GM23248 (cell line): ENCODE results near the gene EPHB3. TPM values are rescaled to one million over a fixed set of nuclear protein-coding genes. Genes with fewer than 3 reads are reported as not detected.

ENCODE experiments used
- DNase-seq: peaks from one replicate; pipeline ENCODE4 v3.0.0-alpha.2; 2015
- H2AFZ ChIP-seq: fragments of 200-600 bp; sonication (generic); 2 replicates; pipeline ENCODE4 v1.6.1; 2016; ENCODE audit warnings: antibody characterized with exemption
- H3F3A ChIP-seq: fragments of 200-600 bp; sonication (generic); 2 replicates; pipeline ENCODE4 v1.6.1; 2016; ENCODE audit warnings: mild to moderate bottlenecking, antibody characterized with exemption, mixed run types; ENCODE audit not compliant: insufficient read depth
- H3K27ac ChIP-seq: fragments of 200-600 bp; sonication (generic); 2 replicates; pipeline ENCODE4 v1.5.1; 2016; ENCODE audit warnings: mild to moderate bottlenecking
- H3K27me3 ChIP-seq: fragments of 200-600 bp; sonication (generic); replicated peaks from 2 replicates; pipeline ENCODE4 v1.6.1; 2016; ENCODE audit warnings: mild to moderate bottlenecking; ENCODE audit not compliant: insufficient read depth
- H3K36me3 ChIP-seq: fragments of 200-600 bp; sonication (generic); 2 replicates; pipeline ENCODE4 v1.6.1; 2016; ENCODE audit warnings: low read depth, mild to moderate bottlenecking
- H3K4me1 ChIP-seq: fragments of 200-600 bp; sonication (generic); 2 replicates; pipeline ENCODE4 v1.6.1; 2016; ENCODE audit warnings: mild to moderate bottlenecking; ENCODE audit not compliant: insufficient read depth
- H3K4me2 ChIP-seq: fragments of 200-600 bp; sonication (generic); one replicate; pipeline ENCODE4 v1.6.1; 2016; ENCODE audit warnings: mild to moderate bottlenecking; ENCODE audit not compliant: unreplicated experiment
- H3K4me3 ChIP-seq: fragments of 200-600 bp; sonication (generic); 2 replicates; pipeline ENCODE4 v1.5.1; 2016; ENCODE audit warnings: mild to moderate bottlenecking
- H3K79me2 ChIP-seq: fragments of 200-600 bp; sonication (generic); 2 replicates; pipeline ENCODE4 v1.6.1; 2016; ENCODE audit warnings: mild to moderate bottlenecking; ENCODE audit not compliant: insufficient read depth
- H3K9ac ChIP-seq: fragments of 200-600 bp; sonication (generic); 2 replicates; pipeline ENCODE4 v1.6.1; 2016; ENCODE audit warnings: mild to moderate bottlenecking
- H3K9me2 ChIP-seq: fragments of 200-600 bp; sonication (generic); 2 replicates; pipeline ENCODE4 v1.6.1; 2016; ENCODE audit warnings: mixed run types, mild to moderate bottlenecking, moderate library complexity; ENCODE audit not compliant: insufficient read depth
- H3K9me3 ChIP-seq: fragments of 200-600 bp; sonication (generic); one replicate; pipeline ENCODE4 v1.6.1; 2017; ENCODE audit warnings: low read depth
- H4K20me1 ChIP-seq: fragments of 200-600 bp; sonication (generic); 2 replicates; pipeline ENCODE4 v1.6.0; 2016; ENCODE audit not compliant: insufficient read depth
- EZH2 ChIP-seq: fragments of 200-600 bp; sonication (generic); IDR thresholded peaks from 2 replicates; pipeline ENCODE4 v1.6.1; 2018; ENCODE audit warnings: antibody characterized with exemption, mild to moderate bottlenecking; ENCODE audit not compliant: insufficient read depth, poor library complexity, severe bottlenecking
- EZH2phosphoT487 ChIP-seq: fragments of 200-600 bp; sonication (generic); IDR thresholded peaks from 2 replicates; pipeline ENCODE4 v1.6.1; 2018; ENCODE audit warnings: antibody characterized with exemption, moderate library complexity, mild to moderate bottlenecking, low read depth; ENCODE audit not compliant: insufficient read depth
- WGBS, 2 experiments: methylation state at CpG; one replicate each; pipeline ENCODE4 v1.1.6; 2015 to 2017; ENCODE audit warnings: low lambda C conversion rate in 2 of 2, low coverage in 1 of 2; ENCODE audit errors: missing lambda C conversion rate in 2 of 2; 5-methylcytosine and 5-hydroxymethylcytosine counted together
- in situ Hi-C: fragments of 300-500 bp; cut with MboI; formaldehyde crosslinking; loops from 2 replicates; pipeline ENCODE4 v1.15.0; 2020
- polyA plus RNA-seq: library from polyadenylated mRNA; unstranded; fragments of >200 nt; fragmentation: Nextera tagmentation; extraction: Ambion mirVana; gene quantifications from 2 replicates; pipeline ENCODE4 v1.2.1, GENCODE V29; 2016
- total RNA-seq: library from RNA; depleted of rRNA; stranded (reverse); fragments of >200 nt; shearing (Covaris generic); gene quantifications from 2 replicates; pipeline ENCODE4 v1.2.3, GENCODE V29; 2014

Gene EPHB3
- total and polyA plus RNA-seq, 2 experiments from 2014 or later: 1.7 to 3.0 TPM

DNA sequence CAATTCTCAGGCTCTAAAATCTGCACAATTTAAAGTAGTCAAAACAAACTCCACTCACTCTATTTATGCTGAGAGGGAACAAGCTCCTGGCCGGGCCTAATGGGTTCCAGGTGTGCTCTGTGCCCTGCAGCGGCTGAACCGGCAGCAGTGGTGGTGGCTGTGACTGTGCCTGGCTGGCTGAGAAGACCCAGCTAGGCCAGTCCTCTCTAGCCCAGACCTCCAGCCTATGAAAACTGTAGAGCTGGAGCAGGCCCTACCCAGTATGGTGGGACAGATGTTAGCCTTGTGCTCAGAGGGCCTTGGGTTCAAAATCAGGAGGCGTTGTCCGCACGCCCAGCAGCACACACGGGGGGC lies 37.0 kb downstream of the EPHB3 start:
- no peak overlapping the region for H3K4me2 ChIP-seq
- WGBS, 2 experiments: 58 to 67% methylated on average over 7 of the region's 7 CpGs
- no peak overlapping the region for H3K9ac ChIP-seq
- no peak for DNase-seq
- H2AFZ ChIP-seq: no peak overlapping the region
- H3K4me3 ChIP-seq: no peak overlapping the region
- H3K27ac ChIP-seq: no peak overlapping the region
- no peaks in the 10 kb centered on the region for H3K36me3 ChIP-seq
- no peaks in the 10 kb centered on the region for H3K9me3 ChIP-seq
- no peaks in the 10 kb centered on the region for H3K9me2 ChIP-seq
- TF ChIP-seq EZH2phosphoT487: no peak
- no peak for TF ChIP-seq EZH2
- no peaks in the 10 kb centered on the region for H3K79me2 ChIP-seq
- no peaks in the 10 kb centered on the region; the same call in 1 of the 2 replicates for H3F3A ChIP-seq
- in situ Hi-C loops: no loop called here
- H3K27me3 ChIP-seq: peaks cover 15% of the 10 kb centered on the region
- no peaks in the 10 kb centered on the region for H4K20me1 ChIP-seq
- H3K4me1 ChIP-seq: no peaks in the 10 kb centered on the region

DNA sequence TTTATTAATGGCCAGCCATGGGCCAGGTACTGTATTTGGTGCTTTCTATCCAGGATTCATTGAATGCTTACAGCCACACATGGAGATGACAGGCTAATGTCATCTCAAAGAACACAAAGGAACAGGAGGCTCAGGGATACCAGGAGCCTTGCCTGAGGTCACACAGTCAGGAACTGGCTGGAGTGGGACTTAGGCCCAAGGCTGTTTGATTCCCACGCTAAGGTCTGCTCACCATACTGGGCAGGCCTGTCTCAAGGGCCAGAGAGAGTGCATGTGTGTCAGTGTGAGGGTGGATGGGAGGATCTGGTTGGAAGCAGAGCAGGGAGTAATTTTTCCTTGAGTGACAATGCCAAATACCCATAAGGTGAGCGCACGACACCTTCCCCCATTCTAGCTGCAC lies 37.6 kb downstream of the EPHB3 start:
- DNase-seq: no peak
- WGBS, 2 experiments: 80 to 94% methylated on average over 3 of the region's 3 CpGs
- no peak overlapping the region for H2AFZ ChIP-seq
- TF ChIP-seq EZH2 (no peak), EZH2phosphoT487 (no peak)
- no peaks in the 10 kb centered on the region for H3K9me3 ChIP-seq
- H4K20me1 ChIP-seq: no peaks in the 10 kb centered on the region
- no peaks in the 10 kb centered on the region for H3K4me1 ChIP-seq
- no peak overlapping the region for H3K9ac ChIP-seq
- no peak overlapping the region for H3K4me3 ChIP-seq
- in situ Hi-C loops: no loop called here
- H3K27me3 ChIP-seq: peaks cover 21% of the 10 kb centered on the region
- H3K4me2 ChIP-seq: no peak overlapping the region
- H3F3A ChIP-seq: no peaks in the 10 kb centered on the region; the same call in 1 of the 2 replicates
- no peaks in the 10 kb centered on the region for H3K79me2 ChIP-seq
- H3K36me3 ChIP-seq: no peaks in the 10 kb centered on the region
- no peaks in the 10 kb centered on the region for H3K9me2 ChIP-seq
- H3K27ac ChIP-seq: no peak overlapping the region

DNA sequence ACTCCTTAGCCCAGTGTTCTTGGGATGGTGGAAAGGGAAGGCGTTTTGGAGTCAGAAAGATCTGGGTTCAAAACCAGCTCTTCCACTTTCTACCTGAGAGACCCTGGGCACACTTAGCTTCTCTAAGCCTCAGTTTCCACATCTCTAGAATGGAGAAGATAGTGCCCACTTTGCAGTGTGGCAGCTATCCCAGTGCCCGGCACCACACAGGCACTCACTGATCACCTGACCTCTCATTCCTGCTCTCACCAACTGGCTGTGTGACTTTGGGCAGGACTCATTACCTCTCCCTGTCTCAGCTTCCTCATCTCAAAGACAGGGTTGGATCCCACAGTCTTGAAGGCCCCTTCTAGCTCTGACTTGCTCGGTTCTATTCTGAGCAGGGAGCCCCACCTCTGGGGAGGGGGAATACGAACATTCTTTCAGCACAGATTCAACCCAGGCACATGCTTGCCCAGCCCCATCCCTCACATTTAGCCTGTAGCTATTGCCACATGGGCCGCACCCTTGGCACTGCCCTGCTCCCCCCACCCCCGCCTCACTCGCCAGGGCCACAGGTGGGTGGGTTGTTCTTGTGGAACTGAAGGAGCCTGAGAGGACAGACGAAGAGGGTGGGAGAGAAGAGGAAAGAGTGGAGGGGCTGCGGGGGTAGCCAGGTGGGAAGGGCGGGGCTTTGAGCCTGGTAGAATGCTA lies 39.2 kb downstream of the EPHB3 start:
- Histone ChIP-seq H3K4me2 (no peak overlapping the region), H3K27me3 (peaks cover 34% of the 10 kb centered on the region), H3K36me3 (no peaks in the 10 kb centered on the region), H3K9me2 (no peaks in the 10 kb centered on the region), H3K9ac (no peak overlapping the region), H3K79me2 (no peaks in the 10 kb centered on the region), H3K9me3 (no peaks in the 10 kb centered on the region), H3F3A (no peaks in the 10 kb centered on the region; the same call in 1 of the 2 replicates), H3K4me3 (no peak overlapping the region), H3K27ac (no peak overlapping the region), H4K20me1 (no peaks in the 10 kb centered on the region), H2AFZ (no peak overlapping the region), H3K4me1 (no peaks in the 10 kb centered on the region)
- 82% methylated on average over 10 of the region's 10 CpGs for WGBS, 2 experiments
- DNase-seq: no peak
- in situ Hi-C loops: no loop called here
- TF ChIP-seq EZH2phosphoT487 (no peak), EZH2 (no peak)

DNA sequence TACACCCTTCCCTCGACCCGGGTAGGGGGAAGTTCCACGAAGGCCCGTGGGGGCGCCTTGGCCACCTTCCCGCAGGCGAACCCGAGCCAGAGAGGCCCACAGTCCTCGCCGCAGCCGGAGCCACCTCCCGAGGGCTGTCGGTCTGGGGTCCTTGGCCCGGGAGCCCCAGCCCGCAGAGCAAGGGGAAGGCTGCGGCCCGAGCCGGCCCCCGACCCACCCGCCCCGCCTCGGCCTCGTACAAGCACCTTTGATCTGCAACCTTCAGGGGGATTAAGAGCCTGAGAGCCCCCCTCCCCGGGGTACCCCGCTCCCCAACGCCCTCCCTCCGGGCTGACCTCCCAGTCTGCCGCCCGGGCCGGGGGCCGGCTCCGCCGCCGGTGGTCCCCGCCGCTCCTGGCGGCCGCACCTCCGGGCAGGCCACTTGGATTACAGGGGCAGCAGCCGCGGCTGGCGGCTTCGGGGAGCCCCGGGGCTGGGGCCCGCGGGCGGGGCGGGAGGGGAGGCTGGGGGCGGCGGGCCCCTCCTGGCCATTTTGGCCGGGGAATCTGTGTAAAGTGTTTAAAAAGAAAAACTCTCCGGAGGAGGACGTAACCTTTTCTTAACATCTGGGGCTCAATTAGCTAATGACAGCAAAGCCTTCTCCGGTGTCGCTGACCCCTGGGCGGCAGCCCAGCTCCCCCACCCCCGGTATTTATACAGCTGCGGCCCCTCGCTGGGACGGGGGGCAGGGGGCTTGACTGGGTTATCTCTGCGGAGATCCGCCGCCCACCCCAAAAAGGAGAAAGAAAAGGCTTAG lies 40.2 kb downstream of the EPHB3 start:
- 26 to 36% methylated on average over 44 to 61 of the region's 63 CpGs for WGBS, 2 experiments
- Histone ChIP-seq H3K36me3 (no peaks in the 10 kb centered on the region), H3K4me1 (no peaks in the 10 kb centered on the region), H3K9ac (no peak overlapping the region), H4K20me1 (no peaks in the 10 kb centered on the region), H3K27ac (no peak overlapping the region), H3K27me3 (peaks cover 34% of the 10 kb centered on the region), H3K9me2 (no peaks in the 10 kb centered on the region), H3K79me2 (no peaks in the 10 kb centered on the region), H2AFZ (no peak overlapping the region), H3F3A (no peaks in the 10 kb centered on the region; the same call in 1 of the 2 replicates), H3K4me3 (no peak overlapping the region), H3K4me2 (no peak overlapping the region), H3K9me3 (no peaks in the 10 kb centered on the region)
- in situ Hi-C loops: no loop called here
- TF ChIP-seq EZH2phosphoT487: no peak
- TF ChIP-seq EZH2: peak; percentile 20
- DNase-seq: no peak
